DLD1 (cell line): Measurements from ENCODE around the gene CCDC148.

Experiments used
- in situ Hi-C: cut with HindIII; loops from 2 replicates; pipeline ENCODE4 v1.10.0; 2017; ENCODE audit warnings: low sequenced_read_pairs

The CCDC148 gene

GRCh38 chr2:158456309-158457066 is at the start of gene CCDC148, which contains the start of gene PKP4:
Gene CCDC148, minus strand, starts transcription at chr2:158456753. Its CDS starts 314 bp downstream, at chr2:158456439.
Gene PKP4, plus strand, starts transcription at chr2:158456952. Its CDS starts 76,233 bp downstream, at chr2:158533185.
- in situ Hi-C loops, result no loop called here

- in situ Hi-C loops, result no loop called here
These were observed 48.9 kb upstream of the CCDC148 start for GRCh38 chr2:158505448-158505934.

- in situ Hi-C loops, result no loop called here
These were observed 47.5 kb upstream of the CCDC148 start for GRCh38 chr2:158504088-158504487.

GRCh38 chr2:158502974-158503373 is 46.4 kb upstream of the CCDC148 start:
- in situ Hi-C loops, result no loop called here

GRCh38 chr2:158501301-158501700 is 44.7 kb upstream of the CCDC148 start:
- in situ Hi-C loops, result no loop called here

GRCh38 chr2:158500333-158500732 is 43.8 kb upstream of the CCDC148 start:
- in situ Hi-C loops, result no loop called here

- in situ Hi-C loops, result no loop called here
These were observed 42.8 kb upstream of the CCDC148 start for GRCh38 chr2:158499383-158499782.

- in situ Hi-C loops, result no loop called here
These were observed 42.2 kb upstream of the CCDC148 start for GRCh38 chr2:158498749-158499136.

GRCh38 chr2:158498043-158498748 is 41.6 kb upstream of the CCDC148 start:
- in situ Hi-C loops, result no loop called here

- in situ Hi-C loops, result no loop called here
These were observed 40.9 kb upstream of the CCDC148 start for GRCh38 chr2:158497486-158497885.

GRCh38 chr2:158496986-158497385 is 40.4 kb upstream of the CCDC148 start:
- in situ Hi-C loops, result no loop called here

- in situ Hi-C loops, result no loop called here
These were observed 38.6 kb upstream of the CCDC148 start for GRCh38 chr2:158495175-158495574.

- in situ Hi-C loops, result no loop called here
These were observed 36.9 kb upstream of the CCDC148 start for GRCh38 chr2:158493458-158493857.

- in situ Hi-C loops, result no loop called here
These were observed 34.5 kb upstream of the CCDC148 start for GRCh38 chr2:158491072-158491471.

- in situ Hi-C loops, result no loop called here
These were observed 33.0 kb upstream of the CCDC148 start for GRCh38 chr2:158489366-158490112.

GRCh38 chr2:158488442-158489216 is 32.1 kb upstream of the CCDC148 start:
- in situ Hi-C loops, result no loop called here

- in situ Hi-C loops, result no loop called here
These were observed 30.9 kb upstream of the CCDC148 start for GRCh38 chr2:158487419-158487818.

- in situ Hi-C loops, result no loop called here
These were observed 30.4 kb upstream of the CCDC148 start for GRCh38 chr2:158486970-158487325.

GRCh38 chr2:158486150-158486969 is 29.8 kb upstream of the CCDC148 start:
- in situ Hi-C loops, result no loop called here
